ENCODE data around the gene MED12L.

GRCh38 chr3:151462278-151462780, 376.9 kb downstream of the MED12L start:
- TF ChIP-seq CTCF (conservative IDR thresholded peaks at IDR 0.05; ENCODE audit: low read length) (no peak), EZH2phosphoT487 (IDR thresholded peaks at IDR 0.05; ENCODE audit: borderline replicate concordance) (no peak)

All from Loucy (cell line).